Spleen (tissue), 7 donors: ENCODE results near the gene BTN2A1.

Source experiments
- POLR2A ChIP-seq, 3 donors: fragments of 450-650 bp; IDR thresholded peaks; one replicate each; pipeline ENCODE4 v1.5.1; 2017; ENCODE audit warnings: antibody characterized with exemption in 3 of 3, mild to moderate bottlenecking in 1 of 3
- POLR2AphosphoS5 ChIP-seq, 3 donors: sonication (generic); formaldehyde crosslinking; IDR thresholded peaks; one replicate each; pipeline ENCODE4 v1.5.1; 2017; ENCODE audit warnings: antibody characterized with exemption in 3 of 3
- TF ChIP-seq, protein P1 (sequence below), 11 experiments: fragments of 200-600 bp in 7 of 11; fragments of 450-650 bp in 4 of 11; sonication (generic) in 4 of 11; IDR thresholded peaks in 8 of 11; conservative IDR thresholded peaks in 3 of 11; 1 replicate in 7 of 11; 2 replicates in 4 of 11; pipeline versions ENCODE4 v1.4.0 to v1.8.0; 2016 to 2021; ENCODE audit warnings: antibody characterized with exemption in 11 of 11, inconsistent platforms in 4 of 11, mild to moderate bottlenecking in 1 of 11
- donor health status: DM: no; HTN: no; CAD: no; lungs with moderate emphysema.
- donor health status: DM: no; HTN: no; CAD: no.
- donor health status: DM: no; HTN: no; CAD: no.

DNA sequence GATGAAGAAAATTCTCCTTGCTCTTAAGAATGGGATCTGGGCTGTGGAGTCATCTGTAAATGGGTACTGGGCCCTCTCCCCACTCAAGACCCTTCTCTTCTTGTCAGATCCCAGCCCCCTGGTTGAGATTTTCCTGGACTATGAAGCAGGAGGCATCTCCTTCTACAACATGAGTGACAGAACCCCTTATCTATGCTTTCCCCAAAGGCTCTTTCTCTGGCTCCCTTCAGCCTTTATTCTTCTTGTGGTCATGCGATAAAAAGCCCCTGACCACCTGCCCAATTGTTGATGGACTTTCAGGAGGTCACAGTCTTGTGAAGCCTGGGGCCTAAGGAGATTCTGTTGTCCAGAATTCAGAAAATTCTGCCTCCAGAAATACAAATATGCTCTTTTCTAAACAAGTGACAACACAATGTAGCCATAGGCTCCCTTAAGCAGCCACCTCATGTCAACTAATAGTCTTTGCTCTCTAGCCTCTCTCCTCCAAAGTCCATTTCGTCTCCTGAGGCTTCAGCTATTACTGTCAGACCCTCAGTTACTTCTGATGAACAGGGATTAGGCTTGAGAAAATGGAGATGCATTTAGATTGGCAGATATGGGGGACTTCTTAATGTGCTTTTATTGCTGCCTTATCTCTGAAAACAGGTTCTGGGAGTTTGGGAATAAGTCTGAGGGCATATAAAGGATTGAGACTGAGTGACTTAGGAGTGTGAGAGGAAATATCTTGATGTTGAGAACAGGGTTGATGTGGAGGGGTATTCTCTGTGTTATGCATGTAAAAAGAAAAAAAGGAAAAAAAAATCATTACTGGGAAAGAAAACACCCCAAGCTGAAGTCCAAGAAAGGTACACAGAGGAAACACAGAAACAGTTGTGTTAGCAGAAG, 20.6 kb downstream of the BTN2A1 start:
- TF ChIP-seq POLR2A (IDR thresholded peaks at IDR 0.05) (no peak), POLR2AphosphoS5 (IDR thresholded peaks at IDR 0.05) (no peak)
- TF ChIP-seq, protein P1, sequence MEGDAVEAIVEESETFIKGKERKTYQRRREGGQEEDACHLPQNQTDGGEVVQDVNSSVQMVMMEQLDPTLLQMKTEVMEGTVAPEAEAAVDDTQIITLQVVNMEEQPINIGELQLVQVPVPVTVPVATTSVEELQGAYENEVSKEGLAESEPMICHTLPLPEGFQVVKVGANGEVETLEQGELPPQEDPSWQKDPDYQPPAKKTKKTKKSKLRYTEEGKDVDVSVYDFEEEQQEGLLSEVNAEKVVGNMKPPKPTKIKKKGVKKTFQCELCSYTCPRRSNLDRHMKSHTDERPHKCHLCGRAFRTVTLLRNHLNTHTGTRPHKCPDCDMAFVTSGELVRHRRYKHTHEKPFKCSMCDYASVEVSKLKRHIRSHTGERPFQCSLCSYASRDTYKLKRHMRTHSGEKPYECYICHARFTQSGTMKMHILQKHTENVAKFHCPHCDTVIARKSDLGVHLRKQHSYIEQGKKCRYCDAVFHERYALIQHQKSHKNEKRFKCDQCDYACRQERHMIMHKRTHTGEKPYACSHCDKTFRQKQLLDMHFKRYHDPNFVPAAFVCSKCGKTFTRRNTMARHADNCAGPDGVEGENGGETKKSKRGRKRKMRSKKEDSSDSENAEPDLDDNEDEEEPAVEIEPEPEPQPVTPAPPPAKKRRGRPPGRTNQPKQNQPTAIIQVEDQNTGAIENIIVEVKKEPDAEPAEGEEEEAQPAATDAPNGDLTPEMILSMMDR (IDR thresholded peaks at IDR 0.05 in 8 of 11, conservative IDR thresholded peaks at IDR 0.05 in 3 of 11), result no peak
